IPS-18c (cell line): ENCODE results near the gene KCTD3.

Experiments
- H3K4me3 ChIP-seq: 2 replicates; pipeline ENCODE4 v1.7.0; 2013; ENCODE audit warnings: low read depth, mild to moderate bottlenecking, low read length, moderate library complexity; ENCODE audit not compliant: insufficient read depth
- H3K9me3 ChIP-seq: one replicate; pipeline ENCODE4 v1.6.1; 2013; ENCODE audit warnings: mild to moderate bottlenecking, low read length, moderate library complexity; ENCODE audit not compliant: control insufficient read depth, insufficient read depth

Gene KCTD3

GRCh38 chr1:215669806-215670491 lies 102.8 kb downstream of the KCTD3 start:
- H3K4me3 ChIP-seq = no peak overlapping the region
- no peaks in the 10 kb centered on the region for H3K9me3 ChIP-seq
